HEK293 (cell line): ENCODE results near the gene DCDC2.

Experiments used
- CTCF ChIA-PET: fragments of 350-600 bp; formaldehyde crosslinking; extraction: SDS; loops from one replicate; lab custom pipeline; 2021; ENCODE audit warnings: antibody characterized with exemption; lab: Yijun Ruan, JAX
- POLR2A ChIA-PET: fragments of 300-600 bp; formaldehyde crosslinking; extraction: SDS; loops from one replicate; lab custom pipeline; 2020; ENCODE audit warnings: antibody characterized with exemption, inconsistent platforms; lab: Yijun Ruan, JAX
- H3K27ac ChIP-seq: fragments of 200-500 bp; sonication (Bioruptor generic); 2 replicates; pipeline ENCODE4 v1.5.1; 2014; ENCODE audit warnings: low read depth, low read length, control low read depth, inconsistent platforms; ENCODE audit errors: extremely low read depth
- H3K36me3 ChIP-seq, 2 experiments: fragments of 200-500 bp in 1 of 2; sonication (Bioruptor generic) in 1 of 2; 1 replicate in 1 of 2; 2 replicates in 1 of 2; pipeline ENCODE4 v1.5.1; 2014 to 2017; ENCODE audit warnings: inconsistent platforms in 2 of 2, low read length in 2 of 2; ENCODE audit not compliant: control insufficient read depth in 2 of 2, insufficient read depth in 1 of 2
- H3K4me1 ChIP-seq: fragments of 200-500 bp; sonication (Bioruptor generic); 2 replicates; pipeline ENCODE4 v1.5.1; 2014; ENCODE audit warnings: mild to moderate bottlenecking, low read length, inconsistent platforms; ENCODE audit not compliant: control insufficient read depth, insufficient read depth
- H3K4me3 ChIP-seq: 2 replicates; pipeline ENCODE4 v1.5.1; 2011; ENCODE audit warnings: low read depth, mild to moderate bottlenecking, control low read depth, low read length, moderate library complexity
- H3K9me3 ChIP-seq: fragments of 200-500 bp; sonication (Bioruptor generic); 2 replicates; pipeline ENCODE4 v1.5.1; 2014; ENCODE audit warnings: low read depth, low read length, inconsistent platforms; ENCODE audit not compliant: control insufficient read depth, insufficient read depth
- INSM2 ChIP-seq: fragments of 450-650 bp; formaldehyde crosslinking; IDR thresholded peaks from 2 replicates; pipeline ENCODE4 v1.5.1; 2016; ENCODE audit warnings: missing biosample characterization, missing genetic modification characterization
- MYNN ChIP-seq: fragments of 450-650 bp; formaldehyde crosslinking; IDR thresholded peaks from 2 replicates; pipeline ENCODE4 v1.5.1; 2016; ENCODE audit warnings: missing biosample characterization, missing genetic modification characterization, borderline replicate concordance
- ZFHX2 ChIP-seq: fragments of 450-650 bp; formaldehyde crosslinking; conservative IDR thresholded peaks from 2 replicates; pipeline ENCODE4 v1.5.1; 2016; ENCODE audit warnings: missing biosample characterization, missing genetic modification characterization
- ZNF157 ChIP-seq: fragments of 450-650 bp; formaldehyde crosslinking; IDR thresholded peaks from 2 replicates; pipeline ENCODE4 v1.5.1; 2016; ENCODE audit warnings: missing biosample characterization, missing genetic modification characterization
- ZNF175 ChIP-seq: fragments of 450-650 bp; formaldehyde crosslinking; IDR thresholded peaks from 2 replicates; pipeline ENCODE4 v1.5.1; 2016; ENCODE audit warnings: missing biosample characterization, missing genetic modification characterization
- ZNF354C ChIP-seq: fragments of 450-650 bp; formaldehyde crosslinking; IDR thresholded peaks from 2 replicates; pipeline ENCODE4 v1.5.1; 2016; ENCODE audit warnings: missing biosample characterization, missing genetic modification characterization, low read depth, borderline replicate concordance
- ZNF394 ChIP-seq: fragments of 450-650 bp; formaldehyde crosslinking; IDR thresholded peaks from 2 replicates; pipeline ENCODE4 v1.5.1; 2016; ENCODE audit warnings: missing biosample characterization, missing genetic modification characterization, mild to moderate bottlenecking, moderate library complexity, borderline replicate concordance
- ZNF571 ChIP-seq: fragments of 450-650 bp; formaldehyde crosslinking; IDR thresholded peaks from 2 replicates; pipeline ENCODE4 v1.5.0; 2017; ENCODE audit warnings: missing biosample characterization, missing genetic modification characterization
- ZNF670 ChIP-seq: fragments of 450-650 bp; formaldehyde crosslinking; IDR thresholded peaks from 2 replicates; pipeline ENCODE4 v1.5.1; 2016; ENCODE audit warnings: missing biosample characterization, missing genetic modification characterization, low read depth
- ZNF830 ChIP-seq: fragments of 450-650 bp; IDR thresholded peaks from 2 replicates; pipeline ENCODE4 v1.5.0; 2018; ENCODE audit warnings: missing biosample characterization, missing genetic modification characterization, low read depth, mild to moderate bottlenecking, moderate library complexity
- TF ChIP-seq, protein P1 (sequence below): fragments of 450-650 bp; formaldehyde crosslinking; IDR thresholded peaks from 2 replicates; pipeline ENCODE4 v1.5.1; 2016; ENCODE audit warnings: missing biosample characterization, missing genetic modification characterization, low read depth
- TF ChIP-seq, protein P2 (sequence below): fragments of 450-650 bp; formaldehyde crosslinking; IDR thresholded peaks from 2 replicates; pipeline ENCODE4 v1.5.0; 2017; ENCODE audit warnings: missing biosample characterization, missing genetic modification characterization, borderline replicate concordance
- TF ChIP-seq, protein P3 (sequence below): fragments of 450-650 bp; formaldehyde crosslinking; IDR thresholded peaks from 2 replicates; pipeline ENCODE4 v1.5.1; 2017; ENCODE audit warnings: missing biosample characterization, missing genetic modification characterization
- TF ChIP-seq, protein P4 (sequence below): fragments of 450-650 bp; formaldehyde crosslinking; IDR thresholded peaks from 2 replicates; pipeline ENCODE4 v1.5.1; 2016; ENCODE audit warnings: missing biosample characterization, missing genetic modification characterization

DCDC2 gene

GRCh38 chr6:24214984-24215383 lies 142.9 kb downstream of the DCDC2 start (continued):
- TF ChIP-seq, protein P1, sequence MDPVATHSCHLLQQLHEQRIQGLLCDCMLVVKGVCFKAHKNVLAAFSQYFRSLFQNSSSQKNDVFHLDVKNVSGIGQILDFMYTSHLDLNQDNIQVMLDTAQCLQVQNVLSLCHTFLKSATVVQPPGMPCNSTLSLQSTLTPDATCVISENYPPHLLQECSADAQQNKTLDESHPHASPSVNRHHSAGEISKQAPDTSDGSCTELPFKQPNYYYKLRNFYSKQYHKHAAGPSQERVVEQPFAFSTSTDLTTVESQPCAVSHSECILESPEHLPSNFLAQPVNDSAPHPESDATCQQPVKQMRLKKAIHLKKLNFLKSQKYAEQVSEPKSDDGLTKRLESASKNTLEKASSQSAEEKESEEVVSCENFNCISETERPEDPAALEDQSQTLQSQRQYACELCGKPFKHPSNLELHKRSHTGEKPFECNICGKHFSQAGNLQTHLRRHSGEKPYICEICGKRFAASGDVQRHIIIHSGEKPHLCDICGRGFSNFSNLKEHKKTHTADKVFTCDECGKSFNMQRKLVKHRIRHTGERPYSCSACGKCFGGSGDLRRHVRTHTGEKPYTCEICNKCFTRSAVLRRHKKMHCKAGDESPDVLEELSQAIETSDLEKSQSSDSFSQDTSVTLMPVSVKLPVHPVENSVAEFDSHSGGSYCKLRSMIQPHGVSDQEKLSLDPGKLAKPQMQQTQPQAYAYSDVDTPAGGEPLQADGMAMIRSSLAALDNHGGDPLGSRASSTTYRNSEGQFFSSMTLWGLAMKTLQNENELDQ (tag by site-specific recombination), result no peak
- TF ChIP-seq INSM2 (tag by site-specific recombination), result no peak
- no peak for TF ChIP-seq ZNF571 (tag by site-specific recombination)
- TF ChIP-seq, protein P2, sequence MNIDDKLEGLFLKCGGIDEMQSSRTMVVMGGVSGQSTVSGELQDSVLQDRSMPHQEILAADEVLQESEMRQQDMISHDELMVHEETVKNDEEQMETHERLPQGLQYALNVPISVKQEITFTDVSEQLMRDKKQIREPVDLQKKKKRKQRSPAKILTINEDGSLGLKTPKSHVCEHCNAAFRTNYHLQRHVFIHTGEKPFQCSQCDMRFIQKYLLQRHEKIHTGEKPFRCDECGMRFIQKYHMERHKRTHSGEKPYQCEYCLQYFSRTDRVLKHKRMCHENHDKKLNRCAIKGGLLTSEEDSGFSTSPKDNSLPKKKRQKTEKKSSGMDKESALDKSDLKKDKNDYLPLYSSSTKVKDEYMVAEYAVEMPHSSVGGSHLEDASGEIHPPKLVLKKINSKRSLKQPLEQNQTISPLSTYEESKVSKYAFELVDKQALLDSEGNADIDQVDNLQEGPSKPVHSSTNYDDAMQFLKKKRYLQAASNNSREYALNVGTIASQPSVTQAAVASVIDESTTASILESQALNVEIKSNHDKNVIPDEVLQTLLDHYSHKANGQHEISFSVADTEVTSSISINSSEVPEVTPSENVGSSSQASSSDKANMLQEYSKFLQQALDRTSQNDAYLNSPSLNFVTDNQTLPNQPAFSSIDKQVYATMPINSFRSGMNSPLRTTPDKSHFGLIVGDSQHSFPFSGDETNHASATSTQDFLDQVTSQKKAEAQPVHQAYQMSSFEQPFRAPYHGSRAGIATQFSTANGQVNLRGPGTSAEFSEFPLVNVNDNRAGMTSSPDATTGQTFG (tag by site-specific recombination), result no peak
- no peak for TF ChIP-seq ZNF670
- TF ChIP-seq ZFHX2, result no peak
- TF ChIP-seq MYNN, result no peak
- TF ChIP-seq, all 188 proteins: peak for 0

GRCh38 chr6:24207413-24207812 lies 150.4 kb downstream of the DCDC2 start:
- H3K4me3 ChIP-seq, result no peak overlapping the region
- H3K4me1 ChIP-seq, result no peaks in the 10 kb centered on the region
- CTCF ChIA-PET, result interaction anchor here (0.6 to 3.9 kb wide), 5 partner anchors 15 to 1645 kb away, joined by 4 to 24 read pairs (median 6); partner anchors contain the start of gene ALDH5A1
- no peaks in the 10 kb centered on the region; a peak in 1 of 3 replicates for H3K36me3 ChIP-seq
- POLR2A ChIA-PET, result no interaction called here
- H3K27ac ChIP-seq, result no peak overlapping the region
- TF ChIP-seq ZNF157 (no peak), ZNF394 (no peak), ZNF354C (tag by site-specific recombination) (no peak), ZNF830 (tag by site-specific recombination) (no peak), ZNF175 (no peak)
- TF ChIP-seq, protein P3, sequence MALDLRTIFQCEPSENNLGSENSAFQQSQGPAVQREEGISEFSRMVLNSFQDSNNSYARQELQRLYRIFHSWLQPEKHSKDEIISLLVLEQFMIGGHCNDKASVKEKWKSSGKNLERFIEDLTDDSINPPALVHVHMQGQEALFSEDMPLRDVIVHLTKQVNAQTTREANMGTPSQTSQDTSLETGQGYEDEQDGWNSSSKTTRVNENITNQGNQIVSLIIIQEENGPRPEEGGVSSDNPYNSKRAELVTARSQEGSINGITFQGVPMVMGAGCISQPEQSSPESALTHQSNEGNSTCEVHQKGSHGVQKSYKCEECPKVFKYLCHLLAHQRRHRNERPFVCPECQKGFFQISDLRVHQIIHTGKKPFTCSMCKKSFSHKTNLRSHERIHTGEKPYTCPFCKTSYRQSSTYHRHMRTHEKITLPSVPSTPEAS (tag by site-specific recombination), result no peak
- TF ChIP-seq, protein P4, sequence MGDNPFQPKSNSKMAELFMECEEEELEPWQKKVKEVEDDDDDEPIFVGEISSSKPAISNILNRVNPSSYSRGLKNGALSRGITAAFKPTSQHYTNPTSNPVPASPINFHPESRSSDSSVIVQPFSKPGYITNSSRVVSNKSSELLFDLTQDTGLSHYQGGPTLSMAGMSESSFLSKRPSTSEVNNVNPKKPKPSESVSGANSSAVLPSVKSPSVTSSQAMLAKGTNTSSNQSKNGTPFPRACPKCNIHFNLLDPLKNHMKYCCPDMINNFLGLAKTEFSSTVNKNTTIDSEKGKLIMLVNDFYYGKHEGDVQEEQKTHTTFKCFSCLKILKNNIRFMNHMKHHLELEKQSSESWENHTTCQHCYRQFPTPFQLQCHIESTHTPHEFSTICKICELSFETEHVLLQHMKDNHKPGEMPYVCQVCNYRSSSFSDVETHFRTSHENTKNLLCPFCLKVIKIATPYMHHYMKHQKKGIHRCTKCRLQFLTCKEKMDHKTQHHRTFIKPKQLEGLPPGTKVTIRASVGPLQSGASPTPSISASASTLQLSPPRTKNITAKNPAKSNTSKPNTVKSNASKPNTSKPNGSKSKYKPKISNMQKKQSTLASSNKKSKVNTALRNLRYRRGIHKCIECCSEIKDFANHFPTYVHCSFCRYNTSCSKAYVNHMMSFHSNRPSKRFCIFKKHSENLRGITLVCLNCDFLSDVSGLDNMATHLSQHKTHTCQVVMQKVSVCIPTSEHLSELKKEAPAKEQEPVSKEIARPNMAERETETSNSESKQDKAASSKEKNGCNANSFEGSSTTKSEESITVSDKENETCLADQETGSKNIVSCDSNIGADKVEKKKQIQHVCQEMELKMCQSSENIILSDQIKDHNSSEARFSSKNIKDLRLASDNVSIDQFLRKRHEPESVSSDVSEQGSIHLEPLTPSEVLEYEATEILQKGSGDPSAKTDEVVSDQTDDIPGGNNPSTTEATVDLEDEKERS (tag by site-specific recombination), result no peak
- no peaks in the 10 kb centered on the region for H3K9me3 ChIP-seq
